Measurements from ENCODE around the gene SLC10A7. TPM values are rescaled to one million over a fixed set of nuclear protein-coding genes. Genes with fewer than 3 reads are reported as not detected.

The SLC10A7 gene
- total and polyA plus RNA-seq, 12 donors: 1.7 to 27.5 (median 13.0) TPM

DNA sequence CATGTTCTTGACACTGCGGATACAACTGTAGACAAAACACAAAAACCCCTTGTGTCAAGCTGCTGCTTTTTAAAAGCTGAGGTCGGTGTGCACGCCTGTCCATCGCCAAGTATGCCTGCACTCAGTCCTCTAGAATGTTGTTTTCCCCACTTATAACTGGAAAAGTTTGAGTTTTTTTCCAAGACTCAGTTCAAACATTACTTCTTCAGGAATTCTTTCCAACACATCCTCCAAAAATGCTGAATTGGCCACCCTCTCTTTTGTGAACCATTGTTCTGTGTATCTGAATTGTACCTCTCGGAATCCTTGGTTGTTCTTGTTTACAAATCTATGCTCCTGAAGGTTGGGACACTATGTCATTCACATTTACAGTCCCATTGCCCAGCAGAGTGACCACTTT is 212.8 kb downstream of the SLC10A7 start:
- WGBS, 4 donors: 86 to 95% (median 94%) methylated on average over 5 of the region's 5 CpGs
- no peaks in the 10 kb centered on the region for H3K36me3 ChIP-seq (replicated peaks in 1 of 2)
- TF ChIP-seq, protein P1, sequence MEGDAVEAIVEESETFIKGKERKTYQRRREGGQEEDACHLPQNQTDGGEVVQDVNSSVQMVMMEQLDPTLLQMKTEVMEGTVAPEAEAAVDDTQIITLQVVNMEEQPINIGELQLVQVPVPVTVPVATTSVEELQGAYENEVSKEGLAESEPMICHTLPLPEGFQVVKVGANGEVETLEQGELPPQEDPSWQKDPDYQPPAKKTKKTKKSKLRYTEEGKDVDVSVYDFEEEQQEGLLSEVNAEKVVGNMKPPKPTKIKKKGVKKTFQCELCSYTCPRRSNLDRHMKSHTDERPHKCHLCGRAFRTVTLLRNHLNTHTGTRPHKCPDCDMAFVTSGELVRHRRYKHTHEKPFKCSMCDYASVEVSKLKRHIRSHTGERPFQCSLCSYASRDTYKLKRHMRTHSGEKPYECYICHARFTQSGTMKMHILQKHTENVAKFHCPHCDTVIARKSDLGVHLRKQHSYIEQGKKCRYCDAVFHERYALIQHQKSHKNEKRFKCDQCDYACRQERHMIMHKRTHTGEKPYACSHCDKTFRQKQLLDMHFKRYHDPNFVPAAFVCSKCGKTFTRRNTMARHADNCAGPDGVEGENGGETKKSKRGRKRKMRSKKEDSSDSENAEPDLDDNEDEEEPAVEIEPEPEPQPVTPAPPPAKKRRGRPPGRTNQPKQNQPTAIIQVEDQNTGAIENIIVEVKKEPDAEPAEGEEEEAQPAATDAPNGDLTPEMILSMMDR (IDR thresholded peaks at IDR 0.05): no peak
- TF ChIP-seq POLR2A (IDR thresholded peaks at IDR 0.05): no peak
- H3K27me3 ChIP-seq: no peaks in the 10 kb centered on the region
- DNase-seq: no peak
- no peaks in the 10 kb centered on the region for H3K9me3 ChIP-seq (replicated peaks in 1 of 3)
- H3K4me1 ChIP-seq (replicated peaks in 1 of 2): no peaks in the 10 kb centered on the region
- no peak overlapping the region for H3K27ac ChIP-seq
- H3K4me3 ChIP-seq: no peak overlapping the region
- intact Hi-C loops (cut with DNase I): no loop called here

DNA sequence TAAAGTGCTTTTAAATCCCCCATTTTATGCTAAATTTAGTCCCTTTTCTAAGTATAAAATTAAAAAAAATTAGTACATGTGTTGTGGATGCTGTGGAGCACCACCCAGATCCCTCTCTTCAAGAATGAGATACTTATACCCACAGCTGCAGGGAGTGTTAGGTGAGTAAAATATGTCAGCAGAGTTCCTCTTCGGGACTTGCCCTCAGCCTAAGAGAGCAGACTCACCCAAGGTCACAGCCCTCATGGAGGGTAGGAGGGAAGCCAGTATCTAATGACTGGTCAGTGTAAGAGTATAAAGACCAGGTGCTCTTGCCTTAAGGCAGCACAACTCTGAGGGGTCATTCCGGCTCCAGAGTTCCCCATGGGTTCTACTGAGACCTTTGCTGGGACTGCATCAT is 218.9 kb downstream of the SLC10A7 start:
- H3K9me3 ChIP-seq (replicated peaks in 1 of 3): no peaks in the 10 kb centered on the region
- no peaks in the 10 kb centered on the region for H3K4me1 ChIP-seq (replicated peaks in 1 of 2)
- intact Hi-C loops (cut with DNase I): no loop called here
- H3K36me3 ChIP-seq (replicated peaks in 1 of 2): no peaks in the 10 kb centered on the region
- no peak overlapping the region for H3K4me3 ChIP-seq
- TF ChIP-seq, protein P1 (IDR thresholded peaks at IDR 0.05): no peak
- TF ChIP-seq POLR2A (IDR thresholded peaks at IDR 0.05): no peak
- DNase-seq: no peak
- 58 to 81% (median 74%) methylated on average over 1 to 2 of the region's 2 CpGs for WGBS, 4 donors
- no peak overlapping the region for H3K27ac ChIP-seq
- no peaks in the 10 kb centered on the region for H3K27me3 ChIP-seq

DNA sequence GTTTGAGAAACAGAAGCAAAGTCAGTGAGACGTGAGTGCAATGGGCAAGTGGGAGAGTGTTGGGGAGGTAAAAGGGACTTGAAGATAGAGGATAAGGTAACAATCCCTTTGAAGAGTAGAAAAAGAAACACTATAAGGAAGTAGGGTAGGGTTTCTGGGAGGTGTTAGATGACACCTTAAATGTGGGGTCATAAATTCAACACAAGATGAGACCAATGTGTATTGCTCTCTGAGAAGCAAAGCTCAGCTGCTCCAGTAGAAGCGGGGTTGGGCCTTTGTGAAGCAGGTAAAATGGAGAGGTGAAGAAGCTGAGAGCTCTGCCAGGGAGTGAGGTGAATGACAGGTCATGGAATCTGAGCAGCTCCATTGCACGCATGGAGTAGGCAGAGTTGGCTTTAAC is 222.1 kb downstream of the SLC10A7 start:
- intact Hi-C loops (cut with DNase I): no loop called here
- Histone ChIP-seq H3K27me3 (no peaks in the 10 kb centered on the region), H3K9me3 (replicated peaks in 1 of 3) (no peaks in the 10 kb centered on the region), H3K36me3 (replicated peaks in 1 of 2) (no peaks in the 10 kb centered on the region), H3K4me1 (replicated peaks in 1 of 2) (no peaks in the 10 kb centered on the region), H3K4me3 (no peak overlapping the region), H3K27ac (no peak overlapping the region)
- no peak for DNase-seq
- TF ChIP-seq, protein P1 (IDR thresholded peaks at IDR 0.05): no peak
- TF ChIP-seq POLR2A (IDR thresholded peaks at IDR 0.05): no peak
- WGBS, 4 donors: 97 to 99% (median 98%) methylated on average over 3 of the region's 3 CpGs

DNA sequence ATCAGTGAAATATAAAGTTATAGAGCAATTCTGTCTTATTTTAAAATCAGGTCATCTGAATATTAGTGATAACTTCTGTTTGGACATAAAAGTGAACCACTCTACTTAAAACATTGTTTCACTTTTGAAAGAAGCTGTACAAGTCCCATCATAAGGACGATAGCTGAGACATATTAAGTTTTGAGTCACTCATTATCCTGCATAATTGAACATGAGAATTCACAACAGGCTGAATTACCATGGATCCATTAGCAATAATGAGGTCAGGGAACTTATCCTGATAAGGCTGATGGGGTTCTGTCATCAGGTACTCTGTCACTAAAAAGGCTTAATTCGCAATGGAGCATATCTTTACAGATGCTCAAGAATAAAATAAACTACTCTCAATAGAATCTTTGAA is 227.0 kb downstream of the SLC10A7 start:
- DNase-seq: no peak
- no peaks in the 10 kb centered on the region for H3K27me3 ChIP-seq
- 91 to 96% (median 94%) methylated on average over 2 of the region's 2 CpGs for WGBS, 4 donors
- intact Hi-C loops (cut with DNase I): no loop called here
- no peaks in the 10 kb centered on the region for H3K9me3 ChIP-seq (replicated peaks in 1 of 3)
- no peaks in the 10 kb centered on the region for H3K4me1 ChIP-seq (replicated peaks in 1 of 2)
- no peak overlapping the region for H3K4me3 ChIP-seq
- H3K27ac ChIP-seq: no peak overlapping the region
- H3K36me3 ChIP-seq (replicated peaks in 1 of 2): no peaks in the 10 kb centered on the region
- TF ChIP-seq, protein P1 (IDR thresholded peaks at IDR 0.05): no peak
- TF ChIP-seq POLR2A (IDR thresholded peaks at IDR 0.05): no peak

Measured in adrenal gland (tissue), 12 donors.